Measurements from ENCODE around the gene PLA2G15. TPM values are rescaled to one million over a fixed set of nuclear protein-coding genes. Genes with fewer than 3 reads are reported as not detected.

PLA2G15 gene
- total and polyA plus RNA-seq, 2 of the 13 experiments (the other 11 are each of a cell fraction or from before 2014, with no cell fraction given), result 14.4 to 23.7 TPM

DNA sequence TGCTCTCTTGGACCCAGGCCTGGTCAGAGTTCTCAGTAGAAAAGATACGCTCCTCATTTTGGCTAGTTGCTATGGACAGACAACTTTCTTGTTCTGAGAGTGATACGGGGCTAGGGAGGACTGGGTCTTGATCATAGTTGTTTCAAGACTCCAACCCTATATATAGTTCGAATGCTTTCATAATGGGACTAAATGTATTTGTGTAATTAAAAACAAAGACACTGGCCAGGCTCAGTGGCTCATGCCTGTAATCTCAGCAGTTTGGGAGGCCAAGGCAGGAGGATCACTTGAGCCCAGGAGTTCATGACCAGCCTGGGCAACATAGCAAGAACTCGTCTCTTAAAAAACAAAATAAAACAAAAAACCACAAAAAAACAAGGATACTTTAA, 36.9 kb downstream of the PLA2G15 start (continued):
- TF ChIP-seq ZNF770 (CRISPR knock-in tag; IDR thresholded peaks at IDR 0.05) (0 out of 2 replicates have a peak, but pooled peaks have one; percentile 61), ZNF704 (CRISPR knock-in tag; IDR thresholded peaks at IDR 0.05; ENCODE audit: borderline replicate concordance) (no peak), MZF1 (CRISPR knock-in tag; IDR thresholded peaks at IDR 0.05; ENCODE audit: borderline replicate concordance) (no peak)

GRCh38 chr16:68283346-68283745, 38.2 kb downstream of the PLA2G15 start:
- Histone ChIP-seq H3K79me2 (ENCODE audit: insufficient read depth, low read length) (peaks cover 46% of the 10 kb centered on the region), H3K27ac (ENCODE audit: extremely low read length, insufficient read depth, low read length) (peak overlapping the region; percentile 23), H3K27me3 (ENCODE audit: control insufficient read depth in 1 of 2, insufficient read depth in 2 of 2, low read length in 2 of 2) (no peaks in the 10 kb centered on the region), H3K36me3 (replicated peaks in 1 of 2; ENCODE audit: control insufficient read depth in 1 of 2, insufficient read depth in 2 of 2, low read length in 2 of 2) (peaks cover 16 to 51% of the 10 kb centered on the region in 2 experiments), H4K20me1 (ENCODE audit: insufficient read depth, low read length) (no peaks in the 10 kb centered on the region), H3K9ac (ENCODE audit: insufficient read depth, low read depth, low read length) (no peak overlapping the region), H3K4me2 (ENCODE audit: low read depth, low read length) (no peak overlapping the region), H2AFZ (ENCODE audit: low read length) (no peak overlapping the region), H3K9me3 (ENCODE audit: low read length) (no peaks in the 10 kb centered on the region), H3K4me3 (replicated peaks in 1 of 3; ENCODE audit: insufficient read depth in 1 of 3, low read depth in 2 of 3, low read length in 3 of 3) (no peak overlapping the region), H3K4me1 (ENCODE audit: insufficient read depth, low read length) (peaks cover 77% of the 10 kb centered on the region)
- 76% methylated on average over 5 of the region's 5 CpGs for WGBS (ENCODE audit: low lambda C conversion rate)
- DNase-seq (ENCODE audit: low spot score) (no peak), FAIRE-seq (no peak), ATAC-seq (no peak)
- ChIA-PET POLR2A (interaction anchor here (0.9 to 4.3 kb wide), 7 partner anchors 11 to 47 kb away, joined by 3 to 22 read pairs (median 5); partner anchors contain the start of genes ESRP2, PRMT7, SLC7A6 and SLC7A6OS), CTCF (ENCODE audit: low intra/inter-chr PET ratio, low total read pairs) (no interaction called here)
- in situ Hi-C loops (cut with HindIII; ENCODE audit: extremely low pct_ligation_motif_present, low pct_unique_long_range_greater_than_20kb) (no loop called here), intact Hi-C loops (cut with micrococcal nuclease; ENCODE audit: unreplicated experiment) (no loop called here)
- no TSS peak for BruUV-seq (replicated peaks)
- no peak for TF ChIP-seq RBFOX2 (IDR thresholded peaks at IDR 0.05; ENCODE audit: low read depth, low read length)
- no peak for TF ChIP-seq RARG (CRISPR knock-in tag; IDR thresholded peaks at IDR 0.05; ENCODE audit: low read depth)
- no peak for TF ChIP-seq HIVEP1 (CRISPR knock-in tag; IDR thresholded peaks at IDR 0.05)
- no peak for TF ChIP-seq ZNF3 (CRISPR knock-in tag; IDR thresholded peaks at IDR 0.05)
- no peak for TF ChIP-seq CERS6 (CRISPR knock-in tag; IDR thresholded peaks at IDR 0.05)
- TF ChIP-seq PITX1 (CRISPR knock-in tag; IDR thresholded peaks at IDR 0.05), result no peak
- TF ChIP-seq, protein P1, sequence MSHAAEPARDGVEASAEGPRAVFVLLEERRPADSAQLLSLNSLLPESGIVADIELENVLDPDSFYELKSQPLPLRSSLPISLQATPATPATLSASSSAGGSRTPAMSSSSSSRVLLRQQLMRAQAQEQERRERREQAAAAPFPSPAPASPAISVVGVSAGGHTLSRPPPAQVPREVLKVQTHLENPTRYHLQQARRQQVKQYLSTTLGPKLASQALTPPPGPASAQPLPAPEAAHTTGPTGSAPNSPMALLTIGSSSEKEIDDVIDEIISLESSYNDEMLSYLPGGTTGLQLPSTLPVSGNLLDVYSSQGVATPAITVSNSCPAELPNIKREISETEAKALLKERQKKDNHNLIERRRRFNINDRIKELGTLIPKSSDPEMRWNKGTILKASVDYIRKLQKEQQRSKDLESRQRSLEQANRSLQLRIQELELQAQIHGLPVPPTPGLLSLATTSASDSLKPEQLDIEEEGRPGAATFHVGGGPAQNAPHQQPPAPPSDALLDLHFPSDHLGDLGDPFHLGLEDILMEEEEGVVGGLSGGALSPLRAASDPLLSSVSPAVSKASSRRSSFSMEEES (CRISPR knock-in tag; IDR thresholded peaks at IDR 0.05), result no peak
- TF ChIP-seq, protein P2, sequence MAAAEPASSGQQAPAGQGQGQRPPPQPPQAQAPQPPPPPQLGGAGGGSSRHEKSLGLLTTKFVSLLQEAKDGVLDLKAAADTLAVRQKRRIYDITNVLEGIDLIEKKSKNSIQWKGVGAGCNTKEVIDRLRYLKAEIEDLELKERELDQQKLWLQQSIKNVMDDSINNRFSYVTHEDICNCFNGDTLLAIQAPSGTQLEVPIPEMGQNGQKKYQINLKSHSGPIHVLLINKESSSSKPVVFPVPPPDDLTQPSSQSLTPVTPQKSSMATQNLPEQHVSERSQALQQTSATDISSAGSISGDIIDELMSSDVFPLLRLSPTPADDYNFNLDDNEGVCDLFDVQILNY (CRISPR knock-in tag; conservative IDR thresholded peaks at IDR 0.05), result no peak

All from HepG2 (cell line).